AG08396 (cell line): Measurements from ENCODE around the gene GCG.

ENCODE experiments used
- DNase-seq: peaks from one replicate; pipeline ENCODE4 v3.0.0; 2012; ENCODE audit warnings: low spot score, mixed read lengths

Gene GCG

GRCh38 chr2:162099836-162100235 lies 52.2 kb downstream of the GCG start:
- DNase-seq = no peak
